IPS-NIHi7 (cell line): ENCODE measurements around the gene MTARC2.

ENCODE experiments used
- DNase-seq: peaks from one replicate; pipeline ENCODE4 v3.0.0; 2012; ENCODE audit warnings: mixed read lengths; ENCODE audit errors: extremely low spot score

Gene MTARC2

DNA sequence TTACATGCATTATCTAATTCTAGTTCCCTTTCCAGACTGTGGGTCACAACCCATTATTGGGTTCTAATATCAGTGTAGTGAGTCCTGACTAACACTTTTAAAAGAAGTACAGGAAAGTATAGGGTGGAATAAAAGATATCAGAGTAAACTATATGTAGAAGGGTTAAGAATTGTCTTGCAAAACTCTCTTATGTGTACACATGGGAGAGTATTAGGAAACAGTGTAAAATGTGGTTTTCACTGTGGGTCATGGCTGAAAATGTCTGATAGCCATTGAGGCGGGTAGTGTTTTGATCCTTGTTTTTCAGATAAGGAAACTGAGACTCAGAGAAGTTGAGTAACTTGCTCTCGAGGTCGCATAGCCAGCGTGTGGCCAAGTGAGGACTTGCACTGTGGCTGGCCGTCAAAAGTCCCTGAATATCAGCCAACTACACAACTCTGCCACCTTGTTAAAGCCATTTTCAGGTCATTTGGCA, 20.0 kb downstream of the MTARC2 start:
- DNase-seq = no peak

DNA sequence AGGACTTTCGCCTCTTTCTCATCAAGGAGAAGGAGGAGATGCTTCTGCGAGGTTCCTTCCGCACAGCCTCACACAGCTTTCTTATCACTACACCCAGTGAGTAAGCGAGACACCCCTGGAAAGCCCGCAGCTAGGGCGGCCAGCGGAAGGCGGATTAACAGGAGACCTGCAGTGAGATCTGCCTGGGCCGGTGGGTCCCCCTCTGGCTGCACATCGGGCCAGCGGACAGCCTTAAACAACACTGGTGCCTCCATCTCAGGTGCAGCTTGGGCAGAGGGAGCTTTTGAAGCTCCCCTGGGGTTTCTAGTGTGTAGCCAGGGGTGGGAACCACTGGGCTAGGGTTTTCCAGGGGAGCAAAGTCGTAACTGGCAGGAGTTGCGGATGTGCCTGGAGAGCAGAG, 21.1 kb downstream of the MTARC2 start:
- no peak for DNase-seq

- DNase-seq = no peak
These were observed 22.3 kb downstream of the MTARC2 start for GRCh38 chr1:220770245-220770913.

DNA sequence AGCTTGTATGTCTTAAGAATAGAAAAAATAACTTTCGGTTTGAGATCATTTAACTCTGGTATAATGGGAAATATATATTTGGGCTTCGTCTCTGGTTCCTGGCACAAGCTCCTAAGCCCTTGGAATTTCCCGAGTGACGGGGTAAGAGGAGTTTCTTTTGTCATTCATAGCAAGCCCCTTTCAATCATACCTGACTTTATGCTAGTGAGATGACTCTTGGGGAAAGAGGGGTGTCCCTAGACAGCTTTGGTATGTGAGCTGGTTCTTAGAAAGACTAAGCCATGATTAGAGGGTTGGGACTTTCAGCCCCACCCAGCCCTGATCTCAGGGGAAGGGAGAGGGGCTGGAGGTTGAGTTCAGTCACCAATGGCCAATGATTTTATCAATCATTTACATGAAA, 24.7 kb downstream of the MTARC2 start:
- DNase-seq = no peak

- DNase-seq = peak; percentile 64
These were observed 27.2 kb downstream of the MTARC2 start for GRCh38 chr1:220775240-220775853.

DNA sequence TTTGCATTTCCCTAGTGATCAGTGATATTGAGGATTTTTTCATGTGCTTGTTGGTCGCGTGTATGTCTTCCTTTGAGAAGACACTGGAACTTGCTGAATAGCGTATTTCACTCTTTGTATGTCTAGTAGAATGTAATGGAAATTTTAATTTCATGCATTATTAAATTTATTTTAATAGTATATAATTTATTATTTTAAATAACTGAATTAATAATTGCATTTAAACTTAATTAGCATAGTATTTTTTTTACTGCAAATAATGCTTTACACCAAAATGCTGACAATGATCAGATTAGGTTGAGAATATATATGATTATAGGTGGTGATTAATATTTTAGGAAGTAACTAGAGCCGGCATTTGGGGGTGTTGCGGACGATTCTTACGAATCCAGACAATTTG, 28.1 kb downstream of the MTARC2 start:
- no peak for DNase-seq

- peak; percentile 92 for DNase-seq
These were observed 28.7 kb downstream of the MTARC2 start for GRCh38 chr1:220776720-220777326.

GRCh38 chr1:220783453-220783852, 35.3 kb downstream of the MTARC2 start:
- no peak for DNase-seq

GRCh38 chr1:220784751-220785150, 36.6 kb downstream of the MTARC2 start:
- DNase-seq = no peak

DNA sequence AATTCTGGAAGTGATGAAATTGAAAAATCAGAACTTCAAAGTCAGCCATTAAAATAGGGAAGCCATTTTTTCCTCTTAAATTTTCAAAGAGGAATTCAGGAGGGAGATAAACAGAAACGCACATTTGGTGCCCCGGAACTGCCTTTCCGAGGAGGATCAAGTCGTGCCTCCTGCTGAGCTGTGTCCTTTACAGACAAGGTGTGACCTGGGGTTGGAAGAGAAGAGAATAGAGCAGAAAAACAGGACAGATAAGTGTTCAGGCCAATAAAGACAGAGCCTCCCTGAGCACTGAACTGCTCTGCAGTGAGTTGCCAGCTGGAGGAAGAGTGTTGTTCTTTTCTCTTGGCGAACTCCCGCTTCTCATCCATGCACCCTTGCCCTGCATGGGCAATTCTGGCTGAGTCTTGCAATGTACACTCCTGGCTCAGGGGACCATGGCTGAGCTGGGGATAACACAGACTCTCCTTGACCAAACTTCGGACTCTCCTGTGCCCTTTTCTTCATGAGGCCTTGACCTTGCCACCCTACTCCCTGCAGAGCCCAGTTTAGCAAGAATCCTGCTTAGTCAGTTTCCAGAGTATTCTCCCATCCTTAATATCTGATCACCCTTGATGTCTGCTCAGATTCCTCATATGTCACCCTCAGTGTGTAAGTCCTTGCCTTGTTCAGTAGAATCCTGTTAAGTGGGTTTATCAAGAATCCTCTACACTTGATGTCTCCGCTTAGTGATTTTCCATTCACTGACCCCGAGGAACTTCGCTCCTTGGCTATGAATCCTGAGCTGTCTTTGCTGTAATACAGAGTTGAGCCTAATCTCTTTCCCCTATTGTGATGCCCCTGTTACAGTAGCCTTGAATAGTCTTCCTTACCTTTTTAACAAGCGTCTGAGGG, 37.3 kb downstream of the MTARC2 start:
- DNase-seq = no peak

GRCh38 chr1:220786057-220786336, 37.9 kb downstream of the MTARC2 start:
- no peak for DNase-seq

DNA sequence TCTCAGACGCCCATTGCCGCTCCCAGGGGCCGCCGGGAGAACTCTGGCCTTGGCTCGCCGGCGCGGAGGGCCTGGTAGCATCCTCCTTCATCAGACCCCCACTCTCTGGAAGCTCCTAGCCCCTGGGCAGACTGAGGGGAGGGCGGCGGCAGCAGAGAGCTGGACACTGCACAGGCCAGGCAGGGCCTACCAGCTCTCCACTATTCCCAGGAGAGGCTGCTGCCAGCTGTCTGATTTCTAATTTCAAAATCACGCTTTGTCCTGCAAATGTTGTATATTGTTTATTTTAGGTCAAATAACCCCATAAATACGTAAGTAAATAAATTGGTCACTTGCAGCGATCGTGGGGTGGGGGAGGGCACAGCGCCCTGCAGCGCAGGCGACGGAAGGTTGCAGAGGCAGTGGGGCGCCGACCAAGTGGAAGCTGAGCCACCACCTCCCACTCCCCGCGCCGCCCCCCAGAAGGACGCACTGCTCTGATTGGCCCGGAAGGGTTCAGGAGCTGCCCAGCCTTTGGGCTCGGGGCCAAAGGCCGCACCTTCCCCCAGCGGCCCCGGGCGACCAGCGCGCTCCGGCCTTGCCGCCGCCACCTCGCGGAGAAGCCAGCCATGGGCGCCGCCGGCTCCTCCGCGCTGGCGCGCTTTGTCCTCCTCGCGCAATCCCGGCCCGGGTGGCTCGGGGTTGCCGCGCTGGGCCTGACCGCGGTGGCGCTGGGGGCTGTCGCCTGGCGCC, 38.4 kb downstream of the MTARC2 start, which contains the start of gene MTARC1:
TSS of gene MTARC1 (plus strand) at position 577 of the 732 bp plus-strand sequence. CDS start at position 609, 32 bp downstream.
- DNase-seq = peak; percentile 91

GRCh38 chr1:220787069-220787619, 39.0 kb downstream of the MTARC2 start:
- DNase-seq = peak; percentile 61

DNA sequence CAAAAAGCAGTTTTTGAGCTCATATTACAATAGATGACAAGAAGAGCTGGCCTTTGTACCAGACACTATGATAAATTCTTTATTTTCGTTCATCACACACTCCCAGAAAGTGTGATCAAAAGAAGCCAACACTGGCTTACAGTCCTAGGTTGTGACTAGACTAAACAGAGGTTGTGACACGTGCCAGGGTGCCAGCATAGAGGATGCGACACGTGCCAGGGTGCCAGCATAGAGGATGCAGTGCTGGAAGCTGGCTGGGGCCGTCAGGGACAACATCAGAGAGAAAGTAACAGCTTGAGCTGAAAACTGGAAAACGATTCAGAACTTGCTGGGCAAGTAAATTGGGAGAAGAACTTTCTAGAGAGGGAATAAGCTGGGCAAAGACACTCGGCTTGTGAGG, 40.8 kb downstream of the MTARC2 start:
- DNase-seq = no peak

GRCh38 chr1:220789532-220790147, 41.5 kb downstream of the MTARC2 start:
- no peak for DNase-seq

- no peak for DNase-seq
These were observed 43.2 kb downstream of the MTARC2 start for GRCh38 chr1:220791285-220791684.

DNA sequence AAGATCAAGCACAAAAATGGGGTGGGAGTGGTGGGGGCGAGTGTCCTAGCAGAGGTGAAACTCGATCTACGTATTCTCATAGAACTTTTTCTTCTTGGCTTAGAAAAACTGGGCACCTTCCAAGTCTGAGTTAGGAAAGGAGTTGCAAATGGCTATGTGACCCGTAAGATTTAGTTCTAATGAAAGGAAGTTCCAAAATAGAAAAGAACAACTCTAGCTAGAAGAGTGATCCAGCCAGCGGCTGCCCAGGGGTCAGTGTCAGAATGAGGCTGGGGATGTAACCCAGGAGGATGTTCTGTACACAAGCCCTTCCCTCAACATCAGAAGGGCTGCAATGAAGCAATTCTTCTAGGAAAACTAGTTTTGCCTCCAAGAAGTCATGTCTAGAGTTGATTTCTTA, 43.8 kb downstream of the MTARC2 start:
- DNase-seq = no peak

- DNase-seq = no peak
These were observed 48.4 kb downstream of the MTARC2 start for GRCh38 chr1:220796530-220796929.

- no peak for DNase-seq
These were observed 48.9 kb downstream of the MTARC2 start for GRCh38 chr1:220797044-220797443.

DNA sequence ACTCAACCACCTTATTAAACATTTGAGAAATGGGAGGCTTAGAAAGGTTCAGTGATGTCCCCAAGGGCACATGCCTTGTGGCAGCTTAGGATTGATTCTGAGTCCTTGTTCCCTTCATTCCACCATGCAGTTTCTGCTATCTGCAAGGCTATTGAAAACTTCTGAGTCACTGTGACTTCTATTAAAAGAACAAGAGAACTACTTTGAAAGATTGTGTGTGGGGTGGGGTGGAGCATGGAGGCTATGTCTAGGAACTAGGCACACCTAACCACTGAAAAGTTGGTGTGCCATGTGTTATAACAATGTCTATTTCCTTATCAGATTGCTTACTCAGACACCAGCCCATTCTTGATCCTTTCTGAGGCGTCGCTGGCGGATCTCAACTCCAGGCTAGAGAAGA, 49.4 kb downstream of the MTARC2 start:
- DNase-seq = no peak

- no peak for DNase-seq
These were observed 50.2 kb downstream of the MTARC2 start for GRCh38 chr1:220798338-220798737.
